GM23338 (cell line): Measurements from ENCODE around the gene JPH4. TPM values are rescaled to one million over a fixed set of nuclear protein-coding genes. Genes with fewer than 3 reads are reported as not detected.

ENCODE experiments used
- ATAC-seq: fragments of 200-7000 bp; cut with Tn5 transposase; 3 replicates; pipeline ENCODE4 v1.9.1; 2020
- DNase-seq: peaks from one replicate; pipeline ENCODE4 v3.0.0-alpha.2; 2015; ENCODE audit warnings: low spot score
- H2AFZ ChIP-seq: fragments of 200-600 bp; sonication (generic); 2 replicates; pipeline ENCODE4 v1.8.0; 2016; ENCODE audit warnings: antibody characterized with exemption, mild to moderate bottlenecking, moderate library complexity
- H3F3A ChIP-seq: fragments of 200-600 bp; sonication (generic); replicated peaks from 2 replicates; pipeline ENCODE4 v1.8.0; 2017; ENCODE audit warnings: antibody characterized with exemption, mixed run types, low read depth
- H3K27ac ChIP-seq: fragments of 200-600 bp; sonication (generic); 2 replicates; pipeline ENCODE4 v1.6.1; 2016; ENCODE audit warnings: low read depth
- H3K27me3 ChIP-seq: fragments of 200-600 bp; sonication (generic); 2 replicates; pipeline ENCODE4 v1.8.0; 2016; ENCODE audit warnings: mild to moderate bottlenecking, mixed run types, moderate library complexity; ENCODE audit not compliant: insufficient read depth
- H3K36me3 ChIP-seq: fragments of 200-600 bp; sonication (generic); 2 replicates; pipeline ENCODE4 v1.8.0; 2016; ENCODE audit warnings: mild to moderate bottlenecking; ENCODE audit not compliant: insufficient read depth
- H3K4me1 ChIP-seq: fragments of 200-600 bp; sonication (generic); 2 replicates; pipeline ENCODE4 v1.8.0; 2016; ENCODE audit warnings: mild to moderate bottlenecking, moderate library complexity; ENCODE audit not compliant: insufficient read depth
- H3K4me2 ChIP-seq: fragments of 200-600 bp; sonication (generic); 2 replicates; pipeline ENCODE4 v1.7.1; 2017; ENCODE audit warnings: mixed run types
- H3K4me3 ChIP-seq: fragments of 200-600 bp; sonication (generic); 2 replicates; pipeline ENCODE4 v1.6.1; 2016; ENCODE audit warnings: mixed run types
- H3K79me2 ChIP-seq: fragments of 200-600 bp; sonication (generic); replicated peaks from 2 replicates; pipeline ENCODE4 v1.8.0; 2017; ENCODE audit warnings: mild to moderate bottlenecking; ENCODE audit not compliant: insufficient read depth
- H3K9me2 ChIP-seq: fragments of 200-600 bp; sonication (generic); 2 replicates; pipeline ENCODE4 v1.8.0; 2017; ENCODE audit not compliant: insufficient read depth
- H4K20me1 ChIP-seq: fragments of 200-600 bp; sonication (generic); replicated peaks from 2 replicates; pipeline ENCODE4 v1.8.0; 2017; ENCODE audit warnings: mild to moderate bottlenecking; ENCODE audit not compliant: insufficient read depth
- H3K27ac Mint-ChIP-seq: 2 replicates; pipeline ENCODE4 v1.8.0; 2020; ENCODE audit warnings: inconsistent platforms, mild to moderate bottlenecking, moderate library complexity, mixed read lengths
- H3K27me3 Mint-ChIP-seq: 3 replicates; pipeline ENCODE4 v1.8.0; 2022; ENCODE audit warnings: low read depth, mild to moderate bottlenecking, moderate library complexity, mixed read lengths, inconsistent platforms; ENCODE audit not compliant: insufficient read depth, poor library complexity
- H3K36me3 Mint-ChIP-seq: 3 replicates; pipeline ENCODE4 v1.8.0; 2021; ENCODE audit warnings: low read depth, mild to moderate bottlenecking, inconsistent platforms, moderate library complexity, mixed read lengths
- H3K4me1 Mint-ChIP-seq: 3 replicates; pipeline ENCODE4 v1.8.0; 2020; ENCODE audit warnings: mild to moderate bottlenecking, inconsistent platforms, mixed read lengths
- H3K4me3 Mint-ChIP-seq: 3 replicates; pipeline ENCODE4 v1.8.0; 2021; ENCODE audit warnings: moderate library complexity, mild to moderate bottlenecking, inconsistent platforms, mixed read lengths
- H3K9me3 Mint-ChIP-seq: 3 replicates; pipeline ENCODE4 v1.8.0; 2020; ENCODE audit warnings: moderate library complexity, mild to moderate bottlenecking, inconsistent platforms, mixed read lengths
- CREB1 ChIP-seq: fragments of 250-450 bp; sonication (Bioruptor Pico); IDR thresholded peaks from 2 replicates; pipeline ENCODE4 v1.5.0; 2020; ENCODE audit warnings: low read depth, mild to moderate bottlenecking, moderate library complexity
- EZH2 ChIP-seq: fragments of 200-600 bp; sonication (generic); IDR thresholded peaks from one replicate; pipeline ENCODE4 v1.8.0; 2017; ENCODE audit warnings: antibody characterized with exemption, mild to moderate bottlenecking, low read depth; ENCODE audit not compliant: unreplicated experiment
- EZH2phosphoT487 ChIP-seq: fragments of 200-600 bp; sonication (generic); IDR thresholded peaks from one replicate; pipeline ENCODE4 v1.8.1; 2018; ENCODE audit warnings: antibody characterized with exemption; ENCODE audit not compliant: unreplicated experiment
- JUNB ChIP-seq: IDR thresholded peaks from one replicate; pipeline ENCODE4 v1.6.1; 2016; ENCODE audit warnings: antibody characterized with exemption; ENCODE audit not compliant: unreplicated experiment
- NANOG ChIP-seq: IDR thresholded peaks from 2 replicates; pipeline ENCODE4 v1.6.1; 2016; ENCODE audit warnings: antibody characterized with exemption, borderline replicate concordance
- POLR2AphosphoS5 ChIP-seq: IDR thresholded peaks from 2 replicates; pipeline ENCODE4 v1.6.1; 2016; ENCODE audit warnings: antibody characterized with exemption, low read depth
- STAT1 ChIP-seq: IDR thresholded peaks from one replicate; pipeline ENCODE4 v1.6.1; 2016; ENCODE audit warnings: antibody characterized with exemption; ENCODE audit not compliant: unreplicated experiment
- ZNF114 ChIP-seq: fragments of 250-450 bp; sonication (Bioruptor Pico); IDR thresholded peaks from 2 replicates; pipeline ENCODE4 v1.5.0; 2020; ENCODE audit warnings: mild to moderate bottlenecking, moderate library complexity
- ZNF331 ChIP-seq: fragments of 250-450 bp; sonication (Bioruptor Pico); IDR thresholded peaks from 2 replicates; pipeline ENCODE4 v1.5.0; 2020; ENCODE audit warnings: low read depth, mild to moderate bottlenecking, moderate library complexity
- polyA plus RNA-seq: library from polyadenylated mRNA; unstranded; fragments of >200 nt; fragmentation: Nextera tagmentation; extraction: Ambion mirVana; gene quantifications from 2 replicates; pipeline ENCODE4 v1.2.1, GENCODE V29; 2016
- total RNA-seq: library from RNA; depleted of rRNA; stranded (reverse); fragments of >200 nt; shearing (Covaris generic); gene quantifications from 2 replicates; pipeline ENCODE4 v1.2.3, GENCODE V29; 2014
- TF ChIP-seq, protein P1 (sequence below): IDR thresholded peaks from one replicate; pipeline ENCODE4 v1.6.1; 2018; ENCODE audit warnings: antibody characterized with exemption; ENCODE audit not compliant: unreplicated experiment
- TF ChIP-seq, protein P2 (sequence below): IDR thresholded peaks from 2 replicates; pipeline ENCODE4 v1.6.1; 2016; ENCODE audit warnings: antibody characterized with exemption
- TF ChIP-seq, protein P3 (sequence below): fragments of 250-450 bp; sonication (Bioruptor Pico); IDR thresholded peaks from 2 replicates; pipeline ENCODE4 v1.5.0; 2020; ENCODE audit warnings: mild to moderate bottlenecking, moderate library complexity
- TF ChIP-seq, protein P4 (sequence below), 2 experiments: fragments of 200-600 bp in 1 of 2; sonication (generic) in 1 of 2; conservative IDR thresholded peaks; 2 replicates each; pipeline versions ENCODE4 v1.5.1 to v1.6.1; 2016 to 2017; ENCODE audit warnings: antibody characterized with exemption in 2 of 2, low read depth in 2 of 2, mild to moderate bottlenecking in 2 of 2, moderate library complexity in 1 of 2

The JPH4 gene
- total and polyA plus RNA-seq, 2 experiments from 2014 or later = 11.0 to 29.9 TPM

DNA sequence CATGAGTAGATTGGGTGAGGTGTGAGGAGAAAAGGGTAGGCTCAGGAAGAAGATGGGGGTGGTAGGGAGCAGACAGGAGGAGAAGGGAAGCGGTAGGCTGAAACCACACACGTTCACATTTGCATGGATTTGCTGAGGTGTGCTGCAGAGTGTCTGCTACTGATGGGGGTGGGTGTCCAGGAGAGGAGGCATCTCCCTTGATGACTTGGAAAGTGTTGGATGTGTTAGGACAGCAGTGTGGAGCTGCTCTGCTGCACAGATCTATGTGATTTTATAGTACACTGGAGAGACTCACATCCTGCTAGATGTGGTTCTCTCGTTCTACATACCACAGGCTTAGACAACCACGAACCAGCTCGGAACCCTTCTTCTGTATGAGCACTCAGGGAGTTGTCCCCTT is 36.3 kb downstream of the JPH4 start:
- peaks cover 41% of the 10 kb centered on the region for H3K36me3 Mint-ChIP-seq
- peaks cover 40% of the 10 kb centered on the region for H3K79me2 ChIP-seq
- H3K4me3 Mint-ChIP-seq = no peak overlapping the region; the same call in 2 of the 3 replicates
- H3K27me3 Mint-ChIP-seq = peaks cover 22% of the 10 kb centered on the region
- ATAC-seq = no peak
- peak overlapping the region; percentile 9; the same call in 1 of the 2 replicates for H3K4me2 ChIP-seq
- H3K4me1 Mint-ChIP-seq = peaks cover 43% of the 10 kb centered on the region
- H3K4me1 ChIP-seq = peaks cover 65% of the 10 kb centered on the region
- no peaks in the 10 kb centered on the region; the same call in 2 of the 3 replicates for H3K9me3 Mint-ChIP-seq
- peak overlapping the region; percentile 42; the same call in 1 of the 2 replicates for H3K27ac Mint-ChIP-seq
- H3K4me3 ChIP-seq = no peak overlapping the region
- no peak overlapping the region for H3K27ac ChIP-seq
- H4K20me1 ChIP-seq = no peaks in the 10 kb centered on the region
- no peaks in the 10 kb centered on the region for H3K9me2 ChIP-seq
- no peak overlapping the region for H2AFZ ChIP-seq
- no peaks in the 10 kb centered on the region for H3K36me3 ChIP-seq
- no peak for DNase-seq
- TF ChIP-seq STAT1 (no peak), ZNF114 (CRISPR knock-in tag) (no peak), NANOG (no peak), CREB1 (CRISPR knock-in tag) (no peak), POLR2AphosphoS5 (no peak), EZH2 (no peak), EZH2phosphoT487 (no peak), JUNB (no peak), ZNF331 (CRISPR knock-in tag) (no peak)
- TF ChIP-seq, protein P1, sequence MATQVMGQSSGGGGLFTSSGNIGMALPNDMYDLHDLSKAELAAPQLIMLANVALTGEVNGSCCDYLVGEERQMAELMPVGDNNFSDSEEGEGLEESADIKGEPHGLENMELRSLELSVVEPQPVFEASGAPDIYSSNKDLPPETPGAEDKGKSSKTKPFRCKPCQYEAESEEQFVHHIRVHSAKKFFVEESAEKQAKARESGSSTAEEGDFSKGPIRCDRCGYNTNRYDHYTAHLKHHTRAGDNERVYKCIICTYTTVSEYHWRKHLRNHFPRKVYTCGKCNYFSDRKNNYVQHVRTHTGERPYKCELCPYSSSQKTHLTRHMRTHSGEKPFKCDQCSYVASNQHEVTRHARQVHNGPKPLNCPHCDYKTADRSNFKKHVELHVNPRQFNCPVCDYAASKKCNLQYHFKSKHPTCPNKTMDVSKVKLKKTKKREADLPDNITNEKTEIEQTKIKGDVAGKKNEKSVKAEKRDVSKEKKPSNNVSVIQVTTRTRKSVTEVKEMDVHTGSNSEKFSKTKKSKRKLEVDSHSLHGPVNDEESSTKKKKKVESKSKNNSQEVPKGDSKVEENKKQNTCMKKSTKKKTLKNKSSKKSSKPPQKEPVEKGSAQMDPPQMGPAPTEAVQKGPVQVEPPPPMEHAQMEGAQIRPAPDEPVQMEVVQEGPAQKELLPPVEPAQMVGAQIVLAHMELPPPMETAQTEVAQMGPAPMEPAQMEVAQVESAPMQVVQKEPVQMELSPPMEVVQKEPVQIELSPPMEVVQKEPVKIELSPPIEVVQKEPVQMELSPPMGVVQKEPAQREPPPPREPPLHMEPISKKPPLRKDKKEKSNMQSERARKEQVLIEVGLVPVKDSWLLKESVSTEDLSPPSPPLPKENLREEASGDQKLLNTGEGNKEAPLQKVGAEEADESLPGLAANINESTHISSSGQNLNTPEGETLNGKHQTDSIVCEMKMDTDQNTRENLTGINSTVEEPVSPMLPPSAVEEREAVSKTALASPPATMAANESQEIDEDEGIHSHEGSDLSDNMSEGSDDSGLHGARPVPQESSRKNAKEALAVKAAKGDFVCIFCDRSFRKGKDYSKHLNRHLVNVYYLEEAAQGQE = no peak
- TF ChIP-seq, protein P2, sequence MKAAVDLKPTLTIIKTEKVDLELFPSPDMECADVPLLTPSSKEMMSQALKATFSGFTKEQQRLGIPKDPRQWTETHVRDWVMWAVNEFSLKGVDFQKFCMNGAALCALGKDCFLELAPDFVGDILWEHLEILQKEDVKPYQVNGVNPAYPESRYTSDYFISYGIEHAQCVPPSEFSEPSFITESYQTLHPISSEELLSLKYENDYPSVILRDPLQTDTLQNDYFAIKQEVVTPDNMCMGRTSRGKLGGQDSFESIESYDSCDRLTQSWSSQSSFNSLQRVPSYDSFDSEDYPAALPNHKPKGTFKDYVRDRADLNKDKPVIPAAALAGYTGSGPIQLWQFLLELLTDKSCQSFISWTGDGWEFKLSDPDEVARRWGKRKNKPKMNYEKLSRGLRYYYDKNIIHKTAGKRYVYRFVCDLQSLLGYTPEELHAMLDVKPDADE = no peak
- TF ChIP-seq, protein P3, sequence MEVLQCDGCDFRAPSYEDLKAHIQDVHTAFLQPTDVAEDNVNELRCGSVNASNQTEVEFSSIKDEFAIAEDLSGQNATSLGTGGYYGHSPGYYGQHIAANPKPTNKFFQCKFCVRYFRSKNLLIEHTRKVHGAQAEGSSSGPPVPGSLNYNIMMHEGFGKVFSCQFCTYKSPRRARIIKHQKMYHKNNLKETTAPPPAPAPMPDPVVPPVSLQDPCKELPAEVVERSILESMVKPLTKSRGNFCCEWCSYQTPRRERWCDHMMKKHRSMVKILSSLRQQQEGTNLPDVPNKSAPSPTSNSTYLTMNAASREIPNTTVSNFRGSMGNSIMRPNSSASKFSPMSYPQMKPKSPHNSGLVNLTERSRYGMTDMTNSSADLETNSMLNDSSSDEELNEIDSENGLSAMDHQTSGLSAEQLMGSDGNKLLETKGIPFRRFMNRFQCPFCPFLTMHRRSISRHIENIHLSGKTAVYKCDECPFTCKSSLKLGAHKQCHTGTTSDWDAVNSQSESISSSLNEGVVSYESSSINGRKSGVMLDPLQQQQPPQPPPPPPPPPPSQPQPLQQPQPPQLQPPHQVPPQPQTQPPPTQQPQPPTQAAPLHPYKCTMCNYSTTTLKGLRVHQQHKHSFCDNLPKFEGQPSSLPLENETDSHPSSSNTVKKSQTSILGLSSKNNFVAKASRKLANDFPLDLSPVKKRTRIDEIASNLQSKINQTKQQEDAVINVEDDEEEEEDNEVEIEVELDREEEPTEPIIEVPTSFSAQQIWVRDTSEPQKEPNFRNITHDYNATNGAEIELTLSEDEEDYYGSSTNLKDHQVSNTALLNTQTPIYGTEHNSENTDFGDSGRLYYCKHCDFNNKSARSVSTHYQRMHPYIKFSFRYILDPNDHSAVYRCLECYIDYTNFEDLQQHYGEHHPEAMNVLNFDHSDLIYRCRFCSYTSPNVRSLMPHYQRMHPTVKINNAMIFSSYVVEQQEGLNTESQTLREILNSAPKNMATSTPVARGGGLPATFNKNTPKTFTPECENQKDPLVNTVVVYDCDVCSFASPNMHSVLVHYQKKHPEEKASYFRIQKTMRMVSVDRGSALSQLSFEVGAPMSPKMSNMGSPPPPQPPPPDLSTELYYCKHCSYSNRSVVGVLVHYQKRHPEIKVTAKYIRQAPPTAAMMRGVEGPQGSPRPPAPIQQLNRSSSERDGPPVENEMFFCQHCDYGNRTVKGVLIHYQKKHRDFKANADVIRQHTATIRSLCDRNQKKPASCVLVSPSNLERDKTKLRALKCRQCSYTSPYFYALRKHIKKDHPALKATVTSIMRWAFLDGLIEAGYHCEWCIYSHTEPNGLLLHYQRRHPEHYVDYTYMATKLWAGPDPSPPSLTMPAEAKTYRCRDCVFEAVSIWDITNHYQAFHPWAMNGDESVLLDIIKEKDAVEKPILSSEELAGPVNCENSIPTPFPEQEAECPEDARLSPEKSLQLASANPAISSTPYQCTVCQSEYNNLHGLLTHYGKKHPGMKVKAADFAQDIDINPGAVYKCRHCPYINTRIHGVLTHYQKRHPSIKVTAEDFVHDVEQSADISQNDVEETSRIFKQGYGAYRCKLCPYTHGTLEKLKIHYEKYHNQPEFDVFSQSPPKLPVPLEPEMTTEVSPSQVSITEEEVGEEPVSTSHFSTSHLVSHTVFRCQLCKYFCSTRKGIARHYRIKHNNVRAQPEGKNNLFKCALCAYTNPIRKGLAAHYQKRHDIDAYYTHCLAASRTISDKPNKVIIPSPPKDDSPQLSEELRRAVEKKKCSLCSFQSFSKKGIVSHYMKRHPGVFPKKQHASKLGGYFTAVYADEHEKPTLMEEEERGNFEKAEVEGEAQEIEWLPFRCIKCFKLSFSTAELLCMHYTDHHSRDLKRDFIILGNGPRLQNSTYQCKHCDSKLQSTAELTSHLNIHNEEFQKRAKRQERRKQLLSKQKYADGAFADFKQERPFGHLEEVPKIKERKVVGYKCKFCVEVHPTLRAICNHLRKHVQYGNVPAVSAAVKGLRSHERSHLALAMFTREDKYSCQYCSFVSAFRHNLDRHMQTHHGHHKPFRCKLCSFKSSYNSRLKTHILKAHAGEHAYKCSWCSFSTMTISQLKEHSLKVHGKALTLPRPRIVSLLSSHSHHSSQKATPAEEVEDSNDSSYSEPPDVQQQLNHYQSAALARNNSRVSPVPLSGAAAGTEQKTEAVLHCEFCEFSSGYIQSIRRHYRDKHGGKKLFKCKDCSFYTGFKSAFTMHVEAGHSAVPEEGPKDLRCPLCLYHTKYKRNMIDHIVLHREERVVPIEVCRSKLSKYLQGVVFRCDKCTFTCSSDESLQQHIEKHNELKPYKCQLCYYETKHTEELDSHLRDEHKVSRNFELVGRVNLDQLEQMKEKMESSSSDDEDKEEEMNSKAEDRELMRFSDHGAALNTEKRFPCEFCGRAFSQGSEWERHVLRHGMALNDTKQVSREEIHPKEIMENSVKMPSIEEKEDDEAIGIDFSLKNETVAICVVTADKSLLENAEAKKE = no peak
- TF ChIP-seq, protein P4, sequence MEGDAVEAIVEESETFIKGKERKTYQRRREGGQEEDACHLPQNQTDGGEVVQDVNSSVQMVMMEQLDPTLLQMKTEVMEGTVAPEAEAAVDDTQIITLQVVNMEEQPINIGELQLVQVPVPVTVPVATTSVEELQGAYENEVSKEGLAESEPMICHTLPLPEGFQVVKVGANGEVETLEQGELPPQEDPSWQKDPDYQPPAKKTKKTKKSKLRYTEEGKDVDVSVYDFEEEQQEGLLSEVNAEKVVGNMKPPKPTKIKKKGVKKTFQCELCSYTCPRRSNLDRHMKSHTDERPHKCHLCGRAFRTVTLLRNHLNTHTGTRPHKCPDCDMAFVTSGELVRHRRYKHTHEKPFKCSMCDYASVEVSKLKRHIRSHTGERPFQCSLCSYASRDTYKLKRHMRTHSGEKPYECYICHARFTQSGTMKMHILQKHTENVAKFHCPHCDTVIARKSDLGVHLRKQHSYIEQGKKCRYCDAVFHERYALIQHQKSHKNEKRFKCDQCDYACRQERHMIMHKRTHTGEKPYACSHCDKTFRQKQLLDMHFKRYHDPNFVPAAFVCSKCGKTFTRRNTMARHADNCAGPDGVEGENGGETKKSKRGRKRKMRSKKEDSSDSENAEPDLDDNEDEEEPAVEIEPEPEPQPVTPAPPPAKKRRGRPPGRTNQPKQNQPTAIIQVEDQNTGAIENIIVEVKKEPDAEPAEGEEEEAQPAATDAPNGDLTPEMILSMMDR (conservative IDR thresholded peaks at IDR 0.05; ENCODE audit: low read depth in 2 of 2) = no peak
- H3F3A ChIP-seq = peaks cover 15% of the 10 kb centered on the region
- H3K27me3 ChIP-seq = no peaks in the 10 kb centered on the region
